ENCODE measurements around the gene TNFRSF11A. TPM values are rescaled to one million over a fixed set of nuclear protein-coding genes. Genes with fewer than 3 reads are reported as not detected.

The TNFRSF11A gene
- total RNA-seq, 4 donors from 2014 or later, result 2.1 to 22.7 (median 3.8) TPM

DNA sequence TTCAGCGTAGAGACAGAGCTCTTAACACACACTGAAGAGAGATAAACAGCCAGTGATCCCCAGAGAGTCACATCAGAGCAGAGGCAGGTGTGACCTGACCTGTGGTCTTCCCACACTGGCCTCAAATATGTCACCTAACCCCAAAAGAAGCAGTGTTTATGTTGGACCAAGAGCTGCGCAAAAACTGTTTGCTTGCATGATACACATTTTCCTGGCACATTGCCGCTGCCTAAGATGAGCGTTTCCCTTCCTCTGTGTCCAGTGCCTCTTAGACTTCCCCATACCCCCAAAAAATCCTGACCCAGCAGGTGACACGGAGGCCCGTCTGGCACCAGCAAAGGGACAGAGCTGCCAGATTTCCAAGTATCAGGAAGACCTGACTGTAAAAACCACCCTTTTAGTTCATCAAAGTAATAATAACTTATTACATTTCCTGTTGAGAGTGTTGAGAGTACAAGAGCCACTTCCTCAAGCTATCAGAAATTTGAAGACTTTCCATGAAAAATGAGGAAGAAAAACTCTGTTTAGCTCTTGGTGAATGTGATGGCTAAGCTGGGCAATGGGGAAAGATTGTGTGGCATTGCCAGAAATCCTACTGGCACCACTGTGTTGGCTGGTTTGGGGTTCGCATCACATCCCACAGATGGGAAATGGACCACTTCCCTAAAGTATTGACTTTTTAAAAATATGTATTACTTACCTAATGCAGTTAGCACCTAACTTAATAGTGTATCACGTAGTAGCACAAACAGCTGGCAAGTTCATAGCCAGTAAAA is 6.7 kb downstream of the TNFRSF11A start:
- TF ChIP-seq CTCF (IDR thresholded peaks at IDR 0.05), result no peak
- ATAC-seq (ENCODE audit: low FRiP score) (no peak), DNase-seq (ENCODE audit: low spot score) (no peak)

DNA sequence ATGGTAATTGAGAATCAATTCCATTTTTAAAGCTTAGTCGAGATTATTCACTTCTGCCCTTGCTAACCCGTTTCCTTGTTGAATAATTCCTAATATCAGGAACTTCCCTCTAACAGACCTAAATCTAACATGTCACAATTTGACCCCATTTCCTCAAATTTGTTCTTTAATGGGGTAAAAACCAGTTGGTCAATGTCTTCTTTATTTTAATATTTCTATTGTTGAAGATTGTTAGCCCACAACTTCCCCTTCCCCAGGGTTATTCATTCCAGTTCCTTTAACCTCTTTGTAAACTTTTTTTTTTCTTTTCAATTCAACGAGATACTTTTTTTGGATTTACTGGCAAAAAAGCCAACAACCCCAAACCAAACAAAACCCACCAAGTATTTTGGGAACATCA is 7.3 kb downstream of the TNFRSF11A start:
- TF ChIP-seq CTCF (IDR thresholded peaks at IDR 0.05), result no peak
- DNase-seq (ENCODE audit: low spot score) (no peak), ATAC-seq (ENCODE audit: low FRiP score) (no peak)

GRCh38 chr18:62332964-62333695 is 8.0 kb downstream of the TNFRSF11A start:
- no peak for TF ChIP-seq CTCF (IDR thresholded peaks at IDR 0.05)
- ATAC-seq (ENCODE audit: low FRiP score) (no peak), DNase-seq (ENCODE audit: low spot score) (no peak)

DNA sequence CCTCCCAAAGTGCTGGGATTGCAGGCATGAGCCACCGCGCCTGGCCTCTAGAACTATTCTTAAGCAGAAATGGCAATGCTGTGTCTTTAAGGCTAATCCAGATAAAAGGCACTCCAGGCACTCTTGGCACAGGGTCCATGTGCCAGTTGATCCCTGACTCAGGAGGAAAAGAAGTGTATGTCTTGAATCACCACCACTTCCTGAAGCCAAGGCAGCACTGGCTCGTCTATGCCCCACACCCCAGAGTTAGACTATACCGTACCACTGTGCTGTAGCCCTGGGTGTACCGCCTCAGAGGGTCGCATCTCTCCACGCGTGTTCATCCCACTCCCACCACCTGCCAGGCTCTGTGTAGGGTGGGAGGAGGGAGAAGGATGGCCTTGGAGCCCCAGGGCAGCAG is 9.0 kb downstream of the TNFRSF11A start:
- no peak for TF ChIP-seq CTCF (IDR thresholded peaks at IDR 0.05)
- no peak for ATAC-seq (ENCODE audit: low FRiP score)
- DNase-seq (ENCODE audit: low spot score), result no peak

- TF ChIP-seq CTCF (IDR thresholded peaks at IDR 0.05), result no peak
- DNase-seq (ENCODE audit: low spot score) (no peak), ATAC-seq (ENCODE audit: low FRiP score) (no peak)
Observed at GRCh38 chr18:62335494-62335893, 10.4 kb downstream of the TNFRSF11A start.

DNA sequence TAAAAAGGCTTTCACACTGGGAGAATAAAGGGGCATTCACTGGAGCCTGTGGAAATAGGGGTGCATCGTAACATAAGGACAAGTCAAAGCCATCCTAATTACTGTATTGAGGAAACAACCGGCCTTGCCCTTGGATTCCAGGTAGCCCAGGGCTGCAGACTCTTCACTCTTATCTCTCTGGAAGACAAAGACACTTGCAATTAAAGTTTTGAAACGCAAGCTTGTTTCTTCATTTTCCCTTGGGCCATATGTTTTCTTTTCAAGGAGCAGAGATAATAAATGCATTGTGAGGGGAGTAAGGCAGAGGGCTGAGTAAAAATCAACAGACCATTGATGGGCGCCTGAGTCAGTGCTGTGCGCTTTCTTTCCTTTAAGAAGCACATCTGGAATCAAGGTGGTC is 11.5 kb downstream of the TNFRSF11A start:
- ATAC-seq (ENCODE audit: low FRiP score) (no peak), DNase-seq (ENCODE audit: low spot score) (no peak)
- no peak for TF ChIP-seq CTCF (IDR thresholded peaks at IDR 0.05)

DNA sequence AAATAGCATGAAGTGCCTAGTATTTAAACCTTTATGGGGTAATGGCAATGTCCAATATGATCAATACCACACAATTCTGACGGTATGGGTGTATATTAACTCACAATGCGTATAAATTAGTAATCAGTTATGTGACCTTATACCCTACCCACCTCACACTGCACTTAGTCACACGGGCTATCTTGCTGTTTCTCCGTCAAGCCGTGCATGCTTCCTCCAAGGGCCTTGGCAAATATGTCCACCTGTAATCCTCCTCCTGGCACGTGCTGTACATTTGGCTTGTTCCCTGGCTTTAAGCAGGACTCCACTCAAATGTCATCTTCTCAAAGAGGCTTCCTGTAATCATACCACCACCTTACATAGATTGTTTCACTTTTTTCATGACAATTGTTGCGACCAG is 12.2 kb downstream of the TNFRSF11A start:
- ATAC-seq (ENCODE audit: low FRiP score), result no peak
- no peak for TF ChIP-seq CTCF (IDR thresholded peaks at IDR 0.05)
- DNase-seq (ENCODE audit: low spot score), result no peak

Measured in omental fat pad (tissue), 4 donors.